Measurements from ENCODE around the gene RHO.
"Not testable (repeated sequence)": the region's sequence is repeated elsewhere in the genome, so short reads cannot be mapped to it uniquely, and the experiment has no call there.

The RHO gene

DNA sequence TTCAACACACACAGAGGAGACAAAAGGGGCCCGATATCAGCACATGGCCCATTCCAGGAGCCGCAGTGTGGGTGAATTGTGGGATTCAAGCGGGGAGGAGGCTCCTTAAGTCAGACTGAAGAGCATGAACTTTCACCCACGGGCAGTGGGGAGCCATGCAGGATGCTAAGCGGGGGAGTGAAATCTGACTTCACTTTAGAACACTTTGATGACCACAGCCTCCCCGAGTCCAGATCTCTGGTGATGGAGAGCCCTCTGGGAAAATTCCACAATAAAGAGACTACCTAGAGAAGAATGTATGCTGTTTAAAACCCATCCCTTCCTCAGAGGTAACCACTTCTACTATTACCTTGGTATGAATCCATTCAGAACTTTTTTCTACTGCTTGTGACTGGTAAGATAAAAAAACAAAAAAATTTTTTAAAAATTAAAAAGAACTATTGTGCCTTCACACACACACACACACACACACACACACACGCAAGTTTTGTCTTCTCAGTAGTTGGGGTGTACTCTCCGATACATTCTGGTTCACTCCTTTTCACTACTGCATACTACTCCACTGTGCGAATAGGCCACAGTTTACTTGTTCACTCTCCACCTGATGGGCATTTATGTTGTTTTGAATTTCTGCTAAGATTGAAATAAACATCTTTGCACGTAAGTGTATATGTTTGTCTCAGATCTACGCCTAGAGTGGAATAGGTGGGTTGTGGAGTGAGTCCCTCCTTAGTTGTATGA is 12.5 kb downstream of the RHO start:
- in situ Hi-C loops (cut with MboI; ENCODE audit: low sequenced_read_pairs), result no loop called here

GRCh38 chr3:129542747-129543146 is 14.3 kb downstream of the RHO start:
- in situ Hi-C loops (cut with MboI; ENCODE audit: low sequenced_read_pairs), result no loop called here

DNA sequence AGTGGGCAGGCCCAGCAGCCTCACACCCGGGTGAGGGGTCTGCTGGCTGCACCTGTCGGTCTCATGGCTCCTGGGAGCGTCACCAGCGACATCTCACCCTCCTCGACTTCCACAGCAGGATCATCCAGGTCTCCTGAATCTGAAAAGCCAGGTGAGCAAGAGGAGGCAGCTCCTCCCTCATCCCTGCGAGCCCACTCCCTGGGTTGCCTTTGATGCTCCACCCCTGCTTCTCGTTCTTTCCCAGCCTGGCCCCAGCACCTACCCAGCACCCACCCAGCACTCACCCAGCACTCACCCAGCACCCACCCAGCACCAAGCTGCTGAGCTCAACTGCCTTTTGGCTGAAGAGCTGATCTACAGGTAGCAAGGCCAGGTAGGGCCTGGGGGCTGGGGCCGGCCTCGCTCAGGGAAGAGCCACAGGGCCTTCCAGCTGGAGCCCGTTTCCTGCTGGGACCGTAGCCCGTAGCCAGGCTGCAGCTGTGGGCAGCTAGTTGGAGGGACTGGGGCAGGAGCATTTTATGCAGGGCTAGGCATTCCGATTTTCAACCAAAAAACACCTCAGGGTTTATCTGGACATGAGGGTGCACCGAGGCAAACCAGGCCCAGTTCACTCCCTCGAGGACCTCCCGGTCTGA is 14.8 kb downstream of the RHO start, which contains the start of gene H1-8:
Gene H1-8, plus strand, starts transcription at position 20 of the 635 bp plus-strand sequence. Its CDS starts 44 bp downstream, at position 64.
- in situ Hi-C loops (cut with MboI; ENCODE audit: low sequenced_read_pairs), result no loop called here

DNA sequence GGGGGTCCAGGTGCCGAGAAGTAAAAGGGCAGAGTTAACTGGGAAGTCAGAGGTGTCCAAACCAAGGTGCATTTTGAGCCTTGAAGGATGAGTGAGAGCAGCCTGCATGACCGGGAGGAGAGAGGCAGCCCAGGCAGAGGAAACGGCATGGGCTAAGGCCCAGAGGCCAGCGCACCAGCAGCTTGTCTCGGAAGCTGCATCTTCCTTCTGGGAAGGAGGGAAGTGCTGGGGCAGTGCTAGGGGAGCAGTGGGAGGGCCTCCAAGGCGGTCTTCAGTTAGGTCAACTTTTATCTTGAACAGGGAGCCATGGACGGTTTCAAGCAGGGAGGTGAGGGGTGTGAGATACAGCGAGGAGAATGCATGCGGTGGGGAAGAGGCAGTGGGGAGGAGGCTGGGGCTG is 15.6 kb downstream of the RHO start:
- in situ Hi-C loops (cut with MboI; ENCODE audit: low sequenced_read_pairs), result no loop called here

DNA sequence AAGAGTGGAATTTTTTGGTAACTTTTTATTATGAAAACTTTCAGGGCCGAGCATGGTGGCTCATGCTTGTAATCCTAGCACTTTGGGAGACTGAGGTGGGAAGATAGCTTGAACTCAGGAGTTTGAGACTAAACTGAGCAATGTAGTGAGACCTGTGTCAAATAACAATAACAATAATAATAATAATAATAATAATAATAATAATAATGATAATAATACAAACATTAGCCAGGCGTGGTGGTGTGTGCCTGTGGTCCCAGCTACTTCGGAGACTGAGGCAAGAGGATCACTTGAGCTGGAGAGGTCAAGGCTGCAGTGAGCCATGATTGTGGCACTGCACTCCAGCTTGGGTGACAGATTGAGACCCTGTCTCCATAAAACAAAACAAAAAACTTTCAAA is 17.5 kb downstream of the RHO start:
- in situ Hi-C loops (cut with MboI; ENCODE audit: low sequenced_read_pairs), result not testable (repeated sequence)

GRCh38 chr3:129547241-129547640 is 18.8 kb downstream of the RHO start:
- in situ Hi-C loops (cut with MboI; ENCODE audit: low sequenced_read_pairs), result no loop called here

GRCh38 chr3:129548104-129548965 is 19.9 kb downstream of the RHO start:
- in situ Hi-C loops (cut with MboI; ENCODE audit: low sequenced_read_pairs), result no loop called here

DNA sequence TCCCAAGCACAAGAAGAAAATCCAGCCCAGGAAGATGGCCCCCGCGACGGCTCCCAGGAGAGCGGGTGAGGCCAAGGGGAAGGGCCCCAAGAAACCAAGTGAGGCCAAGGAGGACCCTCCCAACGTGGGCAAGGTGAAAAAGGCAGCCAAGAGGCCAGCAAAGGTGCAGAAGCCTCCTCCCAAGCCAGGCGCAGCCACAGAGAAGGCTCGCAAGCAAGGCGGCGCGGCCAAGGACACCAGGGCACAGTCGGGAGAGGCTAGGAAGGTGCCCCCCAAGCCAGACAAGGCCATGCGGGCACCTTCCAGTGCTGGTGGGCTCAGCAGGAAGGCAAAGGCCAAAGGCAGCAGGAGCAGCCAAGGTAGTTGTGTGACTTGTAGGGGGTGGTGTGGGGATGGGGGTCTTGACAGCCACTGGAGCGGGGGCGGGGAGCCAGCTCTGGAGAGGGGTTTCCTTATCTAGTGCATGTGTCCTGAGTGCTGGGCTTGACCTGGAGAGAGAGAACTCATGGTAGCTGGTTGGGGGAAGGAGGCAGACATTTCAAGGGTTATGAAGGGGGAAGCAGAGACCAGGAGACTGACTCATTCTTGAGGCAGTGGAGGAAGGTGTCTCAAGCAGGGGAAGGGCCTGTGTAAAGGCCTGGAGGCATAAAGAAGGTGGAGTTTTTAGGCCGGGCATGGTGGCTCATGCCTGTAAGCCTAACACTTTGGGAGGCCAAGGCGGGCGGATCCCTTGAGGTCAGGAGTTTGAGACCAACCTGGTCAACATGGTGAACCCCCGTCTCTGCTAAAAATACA is 20.8 kb downstream of the RHO start:
- in situ Hi-C loops (cut with MboI; ENCODE audit: low sequenced_read_pairs), result no loop called here

DNA sequence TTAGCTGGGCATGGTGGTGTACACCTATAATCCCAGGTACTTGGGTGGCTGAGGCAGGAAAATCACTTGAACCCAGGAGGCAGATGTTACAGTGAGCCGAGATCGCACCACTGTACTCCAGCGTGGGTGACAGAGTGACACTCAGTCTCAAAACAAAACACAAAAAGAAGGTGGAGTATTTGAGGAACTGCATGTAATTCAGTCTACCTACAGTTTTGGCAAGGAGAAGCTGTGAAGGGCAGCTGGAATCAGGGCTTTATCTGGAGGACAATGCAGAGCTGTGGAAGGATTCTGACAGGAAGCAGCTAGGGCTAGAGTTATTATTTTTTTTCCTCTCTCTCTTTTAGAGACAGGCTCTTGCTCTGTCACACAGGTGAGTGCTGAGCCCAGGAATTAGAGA is 21.4 kb downstream of the RHO start:
- in situ Hi-C loops (cut with MboI; ENCODE audit: low sequenced_read_pairs), result no loop called here

GRCh38 chr3:129552287-129553050 is 24.0 kb downstream of the RHO start:
- in situ Hi-C loops (cut with MboI; ENCODE audit: low sequenced_read_pairs), result no loop called here

- in situ Hi-C loops (cut with MboI; ENCODE audit: low sequenced_read_pairs), result no loop called here
Observed at GRCh38 chr3:129553171-129553570, 24.7 kb downstream of the RHO start.

- in situ Hi-C loops (cut with MboI; ENCODE audit: low sequenced_read_pairs), result no loop called here
Observed at GRCh38 chr3:129553719-129554118, 25.3 kb downstream of the RHO start.

- in situ Hi-C loops (cut with MboI; ENCODE audit: low sequenced_read_pairs), result no loop called here
Observed at GRCh38 chr3:129554356-129555152, 26.1 kb downstream of the RHO start.

GRCh38 chr3:129555153-129555550 is 26.7 kb downstream of the RHO start:
- in situ Hi-C loops (cut with MboI; ENCODE audit: low sequenced_read_pairs), result no loop called here

DNA sequence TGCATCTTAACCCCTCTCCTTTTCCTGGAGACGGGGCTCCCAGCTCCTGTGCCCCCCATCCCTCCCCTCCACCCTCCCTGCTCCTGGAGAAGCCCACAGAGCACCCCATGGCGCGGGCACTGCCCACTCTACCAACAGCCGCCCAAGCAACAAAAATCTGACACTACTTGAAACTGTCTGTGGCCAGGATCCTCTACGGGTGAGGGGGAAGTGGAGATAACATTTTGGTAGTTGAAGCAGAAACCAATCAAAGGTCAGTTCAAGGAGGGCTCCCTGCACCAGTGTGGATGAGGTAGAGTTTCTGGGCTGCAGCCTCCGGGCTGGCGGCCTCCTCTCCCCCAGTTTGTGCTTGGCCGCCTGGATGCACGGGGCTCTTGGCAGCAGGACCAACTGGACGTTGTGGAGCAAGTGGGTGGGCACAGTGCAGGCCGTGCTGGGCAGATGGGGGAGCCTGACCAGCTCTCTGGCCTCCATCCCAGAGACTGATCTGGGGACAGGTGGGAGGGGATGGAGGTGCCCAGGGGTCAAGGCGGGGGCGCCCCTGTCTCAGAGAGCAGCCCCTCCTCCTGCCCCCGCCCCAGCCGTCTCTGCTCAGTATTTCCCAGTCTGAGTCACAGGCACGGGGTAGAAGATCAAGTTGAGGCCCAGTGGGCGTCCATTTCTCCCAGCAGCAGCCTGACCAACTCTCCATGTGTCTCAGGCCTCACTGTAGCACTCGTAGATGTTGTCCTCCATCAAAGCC is 27.3 kb downstream of the RHO start:
- in situ Hi-C loops (cut with MboI; ENCODE audit: low sequenced_read_pairs), result no loop called here

DNA sequence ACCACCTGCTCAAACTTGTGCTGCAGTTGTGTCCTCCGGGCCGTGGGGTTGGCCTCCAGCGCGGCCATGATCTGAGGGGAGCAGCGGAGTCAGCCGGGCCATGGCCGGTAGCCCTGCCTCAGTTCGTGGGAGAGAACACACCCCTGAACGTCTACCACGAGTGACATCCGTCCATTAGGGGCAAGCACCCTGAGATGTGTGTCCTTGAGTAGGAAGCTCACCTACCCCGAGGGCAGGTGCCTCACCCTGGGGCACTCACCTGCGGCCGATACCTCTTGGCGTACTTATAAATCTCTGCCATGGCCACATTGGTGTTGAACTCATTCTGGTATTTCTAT is 27.9 kb downstream of the RHO start:
- in situ Hi-C loops (cut with MboI; ENCODE audit: low sequenced_read_pairs), result no loop called here

- in situ Hi-C loops (cut with MboI; ENCODE audit: low sequenced_read_pairs), result no loop called here
Observed at GRCh38 chr3:129556890-129557547, 28.6 kb downstream of the RHO start.

DNA sequence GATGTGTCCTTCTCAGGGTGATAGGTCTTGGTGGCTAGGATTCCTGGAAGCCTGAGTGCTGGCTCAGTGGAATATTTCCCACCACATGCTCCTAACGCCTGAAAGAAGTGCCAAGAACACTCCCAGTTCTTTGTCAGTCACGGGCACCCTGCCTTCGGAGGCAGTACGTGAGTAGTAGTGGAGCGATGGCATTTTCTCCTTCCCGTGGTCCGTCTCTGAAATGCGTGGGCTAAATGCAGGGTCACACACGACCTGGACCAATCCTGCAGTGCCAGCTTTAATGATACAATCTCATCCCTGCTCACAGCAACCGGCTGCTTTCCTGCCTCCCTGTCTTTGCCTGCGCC is 29.1 kb downstream of the RHO start:
- in situ Hi-C loops (cut with MboI; ENCODE audit: low sequenced_read_pairs), result no loop called here

Data from hTERT RPE-1 (cell line).